TTC549 (cell line): ENCODE data around the gene CHN2.

Source experiments
- FAIRE-seq: peaks from 2 replicates; lab custom pipeline; 2012; peaks lifted over from hg19 to GRCh38; lab: Jason Lieb, UNC

CHN2 gene

DNA sequence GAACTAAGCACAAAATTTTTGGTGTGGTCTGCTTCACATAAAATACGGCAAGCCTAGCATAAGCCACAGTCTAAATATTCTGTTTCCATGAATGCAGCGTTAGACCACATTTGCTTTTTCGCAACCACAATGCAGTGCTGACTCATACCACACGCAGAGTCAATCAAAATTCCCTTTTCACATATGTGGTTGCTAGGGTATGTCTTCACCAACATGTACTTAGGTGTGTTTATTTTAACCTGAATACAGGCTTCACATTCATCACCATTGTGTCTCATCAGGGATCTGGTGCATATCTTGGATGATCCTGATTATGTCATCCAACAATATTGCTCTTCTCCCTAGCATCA is 90.8 kb downstream of the CHN2 start:
- no peak for FAIRE-seq

DNA sequence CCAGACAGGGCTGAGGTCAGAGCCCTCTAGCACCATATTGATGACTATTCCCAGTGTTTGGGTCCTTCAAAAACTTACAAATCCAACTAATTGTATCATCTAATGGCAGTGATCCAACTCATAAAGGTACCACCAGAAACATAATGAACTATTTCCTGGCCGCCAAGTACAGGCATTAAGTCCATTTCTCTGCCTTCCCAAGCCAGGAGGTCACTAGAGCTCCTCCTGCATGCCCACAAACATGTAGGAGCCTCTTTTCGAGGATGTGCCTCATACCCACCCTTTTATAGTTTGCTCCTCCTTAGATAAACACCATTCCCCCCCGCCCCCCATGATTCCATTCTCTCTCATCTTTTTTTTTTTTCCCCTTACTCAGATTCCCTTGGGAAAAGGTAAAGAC is 91.3 kb downstream of the CHN2 start:
- FAIRE-seq, result no peak

DNA sequence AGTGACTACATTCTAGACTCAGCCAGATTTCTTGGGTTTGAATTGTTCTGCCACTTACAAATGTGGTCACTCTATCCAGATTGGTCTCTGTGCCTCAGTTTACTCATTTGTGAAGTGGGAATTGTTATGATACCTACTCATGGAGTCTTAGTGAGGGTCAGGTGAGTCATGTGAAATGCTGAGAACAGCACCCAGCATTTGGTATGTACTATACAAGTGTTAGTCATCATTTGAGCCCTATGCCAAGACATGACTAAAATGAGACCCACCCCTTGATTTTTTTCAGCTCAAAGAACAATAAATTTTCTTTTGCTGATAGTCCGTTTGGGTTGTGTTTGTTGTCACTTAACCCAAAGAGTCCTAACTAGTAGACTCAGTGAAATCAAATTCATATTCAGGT is 92.8 kb downstream of the CHN2 start:
- no peak for FAIRE-seq

DNA sequence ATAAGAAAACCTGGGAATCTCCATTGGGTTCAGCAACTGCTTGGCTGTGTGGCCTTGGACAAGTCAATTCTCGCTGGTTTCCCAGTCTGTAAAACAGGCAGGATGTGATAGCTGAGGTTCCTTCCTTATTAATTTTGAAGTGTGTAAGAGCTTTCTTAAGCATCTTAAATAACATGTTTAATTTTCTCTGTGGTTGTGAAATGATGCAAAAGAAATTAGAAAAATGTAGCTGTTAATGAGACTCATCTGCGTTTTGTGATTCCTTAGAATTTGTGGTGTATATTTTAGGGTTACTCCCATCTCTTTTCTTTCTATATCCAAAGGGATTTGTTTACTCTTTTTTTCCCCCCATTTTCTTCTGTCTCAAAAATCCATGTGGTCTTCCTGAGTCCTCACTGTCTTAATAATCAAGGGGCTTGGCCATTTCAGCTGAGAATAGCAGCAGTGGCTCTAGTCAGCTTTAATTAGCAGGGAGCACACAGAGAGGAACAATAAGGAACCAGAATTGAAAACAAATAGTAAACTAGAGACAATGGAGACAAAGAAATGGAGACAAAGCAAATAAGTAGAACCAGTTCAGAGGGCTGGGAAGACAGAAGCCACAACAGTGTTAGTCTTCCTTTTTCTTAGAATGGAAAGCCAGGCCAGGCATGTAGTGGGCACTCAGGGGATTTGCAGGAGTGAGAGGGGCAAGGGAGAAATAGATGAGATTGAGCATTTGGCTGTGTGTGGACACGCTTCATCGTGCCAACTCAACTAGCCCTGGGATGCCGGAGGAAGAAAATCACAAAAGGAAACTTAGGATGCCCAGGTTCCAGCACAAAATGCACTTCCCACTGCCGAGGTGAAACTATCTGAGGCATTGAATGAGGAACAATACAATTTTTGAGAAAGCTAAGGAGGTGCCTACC is 93.9 kb downstream of the CHN2 start:
- no peak for FAIRE-seq

DNA sequence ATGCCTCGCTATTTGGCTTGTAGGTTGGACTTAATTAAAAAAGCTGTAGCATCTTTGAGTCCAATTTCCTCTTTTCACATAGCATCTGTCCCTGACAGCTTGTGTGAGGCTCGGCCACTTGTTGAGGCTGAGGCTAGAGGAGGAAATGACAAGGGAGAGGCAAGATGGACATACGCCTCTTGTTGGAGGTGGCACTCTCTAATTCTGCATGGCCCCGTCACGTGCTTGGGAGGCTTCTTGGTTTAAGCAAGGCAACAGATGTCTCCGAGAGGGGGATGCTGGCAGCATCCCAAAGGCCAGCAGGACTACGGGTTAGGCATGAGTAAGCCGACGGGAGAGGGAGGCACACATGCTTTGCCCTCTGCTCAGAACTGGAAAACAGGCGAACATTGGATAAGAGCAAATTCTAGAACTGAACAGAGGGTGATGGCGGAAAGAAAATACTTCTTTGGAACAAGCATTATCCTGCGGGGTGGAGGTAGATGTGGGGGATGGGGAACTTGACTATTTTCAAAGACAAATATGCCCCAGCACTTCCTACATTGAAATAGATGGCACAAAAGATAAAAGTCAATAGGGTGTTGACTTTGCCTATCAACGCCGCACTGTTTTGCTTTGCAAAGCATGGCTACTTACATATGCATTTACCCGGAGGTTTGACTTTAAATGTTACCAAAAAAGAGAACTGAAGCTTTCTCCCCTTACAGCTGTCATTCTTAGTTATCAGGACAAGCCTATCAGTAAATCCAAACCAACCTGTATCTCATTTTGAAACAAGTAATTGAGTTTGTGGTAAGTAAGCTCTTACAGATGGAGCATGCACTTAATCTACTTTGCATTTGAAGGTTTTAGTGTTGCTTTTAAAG is 94.8 kb downstream of the CHN2 start:
- FAIRE-seq, result no peak

DNA sequence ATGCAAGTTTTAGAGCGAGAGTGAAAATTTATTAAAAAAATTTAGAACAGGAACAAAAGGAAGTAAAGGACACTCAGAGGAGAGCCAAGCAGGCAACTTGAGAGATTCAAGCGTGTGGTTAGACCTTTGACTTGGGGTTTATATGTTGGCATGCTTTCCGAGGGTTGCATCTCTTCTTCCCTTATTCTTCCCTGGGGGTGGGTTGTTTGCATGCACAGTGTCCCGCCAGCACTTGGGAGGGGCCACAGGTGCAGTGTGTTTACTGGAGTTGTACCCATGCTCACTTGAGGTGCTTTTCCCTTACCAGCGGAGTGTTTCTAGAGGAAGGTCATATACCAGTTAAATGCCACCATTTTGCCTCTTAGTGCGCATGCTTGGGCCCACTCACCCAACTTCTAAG is 96.3 kb downstream of the CHN2 start:
- FAIRE-seq, result no peak

DNA sequence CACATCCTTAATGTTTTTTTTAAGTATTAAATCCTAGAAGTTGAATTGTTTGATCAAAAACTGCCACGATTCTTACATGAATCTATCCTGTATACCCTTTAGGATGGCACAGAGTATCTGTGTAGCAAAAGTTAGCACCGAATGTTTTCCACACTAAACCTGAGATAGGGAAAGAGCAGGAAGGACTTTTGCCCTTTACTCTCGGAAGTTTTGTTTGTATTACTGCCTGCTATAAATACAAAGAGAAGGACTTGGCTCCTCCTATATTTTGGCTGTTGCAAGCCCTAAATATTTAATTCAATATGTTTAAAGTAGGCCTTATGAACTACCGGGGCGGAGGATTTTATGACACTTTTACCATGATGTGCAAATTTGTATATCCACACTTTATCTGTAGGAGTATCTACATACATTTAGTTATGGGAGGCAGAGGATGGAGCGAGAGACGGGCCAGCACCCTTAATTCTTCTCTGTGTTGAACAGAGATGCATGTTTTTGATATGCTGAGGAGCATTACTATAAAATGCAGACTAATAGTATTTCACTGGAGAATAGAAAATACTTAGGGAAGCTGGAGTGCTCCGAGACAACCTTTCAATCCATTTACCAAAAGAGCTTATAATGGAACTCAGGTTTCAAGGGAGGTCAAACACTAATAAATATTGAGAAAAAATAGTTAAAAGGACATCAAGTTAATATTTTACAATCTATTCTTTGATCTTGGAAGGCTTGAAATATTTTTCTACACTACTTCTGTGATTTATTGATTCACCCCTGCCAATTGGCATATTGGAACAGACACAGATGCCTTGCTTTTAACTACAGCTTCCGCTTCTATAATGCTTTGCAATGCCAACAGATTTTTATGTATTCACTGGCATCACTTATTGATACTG is 97.4 kb downstream of the CHN2 start:
- no peak for FAIRE-seq

DNA sequence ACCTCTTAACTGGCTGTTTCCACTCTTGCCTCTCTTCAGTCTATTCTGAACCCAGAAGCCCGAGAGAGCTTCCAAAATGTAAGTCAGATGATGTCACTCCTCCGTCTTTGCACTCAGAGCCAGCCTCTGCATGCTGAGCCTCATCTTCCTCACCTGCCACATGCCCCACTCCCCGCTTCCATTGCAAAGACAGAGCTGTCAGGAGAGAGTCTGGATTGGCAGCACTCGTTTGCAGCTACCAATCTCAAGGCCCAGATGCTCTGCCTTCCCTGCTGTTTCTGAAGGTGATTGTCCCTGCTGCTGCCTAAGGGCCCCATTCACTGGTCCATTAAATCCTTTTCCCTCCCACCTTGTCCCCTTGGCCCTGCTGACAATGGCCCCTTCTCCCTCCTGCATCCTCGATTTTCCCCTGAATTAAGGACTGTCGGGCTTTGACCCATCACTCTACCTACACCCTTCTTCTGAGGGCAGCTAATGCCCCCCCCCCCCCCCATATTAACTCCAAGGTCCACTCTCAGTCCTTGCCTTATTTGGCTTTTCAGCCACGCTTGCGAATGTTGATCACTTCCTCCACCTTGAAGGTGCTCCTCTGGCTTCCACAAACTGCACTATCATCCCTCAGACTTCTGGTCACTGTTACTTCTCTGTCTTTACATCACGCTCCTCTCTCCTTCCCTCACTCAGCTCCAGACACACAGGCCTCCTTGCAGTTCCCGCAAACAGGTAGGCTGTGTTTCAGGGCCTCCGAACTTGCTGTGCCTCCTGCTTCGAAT is 98.5 kb downstream of the CHN2 start:
- FAIRE-seq, result no peak

DNA sequence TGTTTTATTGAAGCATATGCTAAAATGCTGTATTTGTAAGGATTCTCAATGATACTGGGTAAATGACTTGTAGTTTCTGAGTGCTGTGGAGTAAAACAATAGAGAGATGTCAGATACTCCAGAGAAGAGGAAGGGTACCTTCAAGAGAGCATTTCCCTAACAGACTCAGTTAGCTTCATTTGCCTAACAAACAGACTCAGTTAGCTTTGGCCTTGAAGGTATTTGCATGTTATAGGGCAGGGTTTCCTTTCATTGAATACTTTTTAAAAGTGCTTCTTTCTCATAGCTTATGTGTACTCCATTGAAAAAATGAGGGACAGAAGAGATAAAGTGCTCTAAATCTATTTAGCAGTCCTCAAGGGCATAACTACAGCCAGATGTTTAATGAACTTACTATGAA is 101.8 kb downstream of the CHN2 start:
- no peak for FAIRE-seq

DNA sequence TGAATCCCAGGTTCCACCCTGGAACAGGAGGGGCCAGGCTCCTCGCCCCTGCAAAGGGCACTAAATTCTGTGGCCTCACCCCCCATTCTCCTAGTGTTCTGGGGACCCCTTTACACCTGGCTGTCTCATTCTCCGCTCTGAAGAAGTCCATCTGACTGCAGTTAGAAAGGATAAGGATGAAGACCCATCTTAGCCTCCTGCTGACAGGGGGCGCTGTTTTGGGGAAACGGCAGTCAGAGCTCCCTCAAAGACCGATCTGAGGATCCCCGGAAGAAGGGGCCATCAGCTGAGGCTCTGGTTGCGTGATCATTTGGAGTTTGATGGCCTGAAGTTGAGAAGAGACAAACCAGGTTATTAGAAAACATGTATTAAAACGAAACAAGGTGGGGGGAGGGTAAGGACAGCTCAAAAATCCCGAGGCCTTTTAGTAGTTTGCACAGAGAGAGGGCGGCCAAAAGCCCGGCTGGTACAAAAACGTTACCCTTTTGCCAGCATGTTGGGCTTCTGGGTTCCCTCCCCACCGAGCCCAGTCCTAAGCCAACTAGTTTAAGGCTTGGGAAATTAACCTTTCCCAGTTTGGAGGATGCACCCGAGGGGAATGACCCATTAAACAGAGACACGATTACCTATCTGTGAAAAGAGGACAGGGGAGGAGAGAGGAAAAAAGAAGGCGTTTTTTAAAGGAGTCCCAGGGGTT is 102.8 kb downstream of the CHN2 start:
- no peak for FAIRE-seq

DNA sequence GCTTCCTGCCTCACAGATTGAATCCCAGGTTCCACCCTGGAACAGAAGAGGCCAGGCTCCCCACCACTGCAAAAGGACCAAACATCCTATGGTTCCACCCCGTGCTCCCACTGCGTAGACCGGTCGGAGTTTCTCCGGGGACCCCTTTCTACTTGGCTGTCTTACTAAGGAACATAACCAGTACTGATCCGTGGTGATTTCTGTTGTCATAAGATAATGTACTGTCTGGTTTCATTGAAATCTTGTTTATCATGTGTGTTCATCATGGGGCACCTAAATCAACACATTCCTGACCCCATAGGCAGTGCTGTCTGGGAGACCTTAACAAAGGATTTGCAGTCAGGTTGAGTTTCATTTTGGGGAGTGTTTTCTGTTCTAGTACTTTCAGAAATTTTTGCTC is 104.5 kb downstream of the CHN2 start:
- FAIRE-seq, result no peak

DNA sequence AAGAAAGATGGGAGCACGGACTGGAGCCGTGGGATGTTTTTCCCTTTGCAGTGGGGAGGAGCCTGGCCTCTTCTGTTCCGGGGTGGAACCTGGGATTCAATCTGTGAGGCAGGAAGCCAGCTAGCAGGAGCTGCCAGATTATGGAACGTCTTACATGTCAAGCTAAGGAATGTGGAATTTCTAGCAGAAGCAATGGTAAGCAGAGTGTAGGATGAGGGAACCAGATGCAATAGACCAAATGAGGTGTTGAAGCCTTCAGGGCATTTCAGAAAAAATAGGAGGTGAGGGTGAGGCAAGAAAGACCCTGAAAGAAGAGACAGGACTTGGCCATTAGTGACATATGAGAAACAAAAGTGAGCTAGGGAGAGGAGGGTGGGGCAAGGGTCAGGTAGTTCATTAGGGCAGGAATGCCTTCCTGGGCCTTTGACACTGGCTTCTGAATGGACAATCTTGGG is 105.5 kb downstream of the CHN2 start:
- no peak for FAIRE-seq

DNA sequence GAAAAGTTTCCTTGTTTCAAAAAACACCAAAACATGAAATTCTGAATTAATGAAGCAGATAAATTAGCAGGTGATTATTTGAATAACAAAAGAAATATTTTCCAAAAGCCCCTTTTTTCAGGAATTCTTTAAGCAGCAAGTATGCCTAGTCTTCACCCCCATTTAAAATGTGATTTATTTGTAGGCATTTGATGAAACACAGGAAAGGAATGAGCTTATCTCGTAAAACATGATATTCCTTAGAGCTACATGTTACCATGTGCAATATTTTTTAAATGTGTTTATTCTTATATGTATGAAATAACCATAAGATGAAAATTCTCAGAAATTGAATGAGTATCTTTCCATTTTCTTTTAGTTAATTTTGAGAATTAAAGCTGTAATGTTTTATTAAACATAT is 106.1 kb downstream of the CHN2 start:
- no peak for FAIRE-seq

DNA sequence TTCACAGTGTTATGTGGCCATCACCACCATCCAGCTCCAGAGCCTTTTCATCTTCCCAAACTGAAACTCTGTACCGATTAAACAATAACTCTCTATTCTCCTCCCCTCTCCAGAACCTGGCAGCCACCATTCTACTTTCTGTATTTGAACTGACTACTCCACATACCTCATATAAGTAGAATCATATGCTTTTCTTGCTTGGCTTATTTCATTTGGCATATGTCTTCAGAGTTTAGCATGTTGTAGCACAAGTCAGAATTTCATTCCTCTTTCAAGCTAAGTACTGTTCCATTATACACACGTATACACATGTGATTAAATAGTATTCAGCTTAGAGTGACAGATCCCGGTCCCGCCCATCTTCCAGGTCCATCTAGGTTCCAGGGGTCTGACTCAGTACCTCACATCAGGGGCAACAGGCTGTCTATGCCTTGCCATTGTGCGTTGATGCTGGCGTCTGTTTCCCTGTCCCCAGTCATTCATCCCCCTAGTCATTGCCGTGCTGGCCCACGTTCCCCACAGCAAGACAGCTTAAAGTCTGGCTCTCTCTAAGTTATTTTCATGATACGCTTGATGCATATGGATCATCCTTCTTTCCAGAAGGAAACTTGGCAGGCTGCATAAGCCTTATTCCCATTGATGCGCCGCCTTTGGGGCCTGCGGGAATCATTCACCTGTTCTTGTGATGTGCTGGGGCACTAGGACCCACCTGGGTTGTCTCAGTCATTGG is 108.3 kb downstream of the CHN2 start:
- no peak for FAIRE-seq

DNA sequence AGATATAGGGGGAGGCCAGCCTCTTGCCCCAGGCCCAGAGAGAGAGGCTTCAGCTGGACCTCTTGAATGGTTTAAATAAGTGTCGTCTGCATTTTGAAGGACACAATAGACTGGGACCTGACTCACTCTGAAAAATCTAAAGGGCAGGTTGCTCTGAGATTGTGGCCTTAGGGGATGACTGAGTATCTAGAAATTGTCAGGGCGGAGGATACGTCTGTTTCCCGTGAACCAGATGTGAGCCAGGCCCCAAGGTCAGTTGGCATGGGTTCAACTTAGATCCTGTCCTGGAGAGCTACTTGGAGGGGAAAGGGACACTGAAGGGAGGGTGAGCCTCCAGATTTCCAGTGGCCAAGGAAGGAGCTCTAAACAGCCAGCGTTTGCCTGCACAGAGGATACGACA is 110.2 kb downstream of the CHN2 start:
- FAIRE-seq, result no peak

DNA sequence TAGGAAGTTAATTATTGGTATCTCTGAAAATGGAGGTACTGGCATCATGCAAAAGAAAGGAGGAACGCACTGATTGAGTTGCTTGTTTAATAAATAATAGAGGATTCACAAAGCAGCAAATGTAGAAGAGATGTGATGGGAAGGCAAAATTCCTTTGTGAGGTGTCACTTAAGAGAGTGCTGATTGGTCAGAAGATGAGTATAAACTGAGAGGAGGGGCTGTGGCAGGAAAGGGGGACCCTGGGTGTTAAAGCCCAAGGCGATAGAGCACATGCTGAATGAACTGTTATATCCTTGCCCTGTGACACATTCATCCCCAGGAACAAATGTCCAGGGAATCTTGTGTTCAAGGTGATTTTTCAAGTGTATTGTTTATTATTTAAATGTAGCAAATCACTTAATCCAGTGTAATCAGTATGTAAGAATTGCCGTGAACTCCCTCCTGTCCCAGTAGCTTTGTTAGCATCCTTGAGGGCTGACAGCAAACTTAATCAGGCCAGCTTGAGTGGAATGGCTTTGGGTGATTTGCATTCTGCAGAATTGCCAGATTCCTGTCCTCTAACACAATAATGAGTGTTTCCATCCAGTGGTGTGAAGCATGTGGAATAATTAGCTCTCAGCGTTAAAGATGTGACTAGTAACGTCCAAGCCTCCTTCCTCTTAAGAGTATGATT is 111.9 kb downstream of the CHN2 start:
- no peak for FAIRE-seq

DNA sequence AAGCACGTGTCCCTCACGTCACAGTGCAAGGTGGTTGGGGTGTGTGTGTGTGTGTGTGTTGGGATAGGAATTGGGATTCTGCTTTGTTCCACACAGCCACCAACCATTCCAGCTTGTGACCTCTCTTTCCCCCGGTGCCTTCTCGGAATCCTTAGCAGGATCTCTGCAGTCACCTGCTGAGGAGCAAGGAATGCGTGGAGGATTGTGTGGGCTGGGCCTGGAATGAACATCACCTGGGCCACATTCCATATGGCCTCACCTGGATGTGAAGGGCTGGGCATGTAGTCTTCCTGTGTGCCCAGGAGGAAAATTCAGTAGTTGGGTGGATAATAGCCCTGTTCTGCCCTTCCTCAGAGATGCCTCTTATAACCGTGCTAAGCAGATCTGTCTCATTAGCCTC is 113.8 kb downstream of the CHN2 start:
- FAIRE-seq, result no peak

DNA sequence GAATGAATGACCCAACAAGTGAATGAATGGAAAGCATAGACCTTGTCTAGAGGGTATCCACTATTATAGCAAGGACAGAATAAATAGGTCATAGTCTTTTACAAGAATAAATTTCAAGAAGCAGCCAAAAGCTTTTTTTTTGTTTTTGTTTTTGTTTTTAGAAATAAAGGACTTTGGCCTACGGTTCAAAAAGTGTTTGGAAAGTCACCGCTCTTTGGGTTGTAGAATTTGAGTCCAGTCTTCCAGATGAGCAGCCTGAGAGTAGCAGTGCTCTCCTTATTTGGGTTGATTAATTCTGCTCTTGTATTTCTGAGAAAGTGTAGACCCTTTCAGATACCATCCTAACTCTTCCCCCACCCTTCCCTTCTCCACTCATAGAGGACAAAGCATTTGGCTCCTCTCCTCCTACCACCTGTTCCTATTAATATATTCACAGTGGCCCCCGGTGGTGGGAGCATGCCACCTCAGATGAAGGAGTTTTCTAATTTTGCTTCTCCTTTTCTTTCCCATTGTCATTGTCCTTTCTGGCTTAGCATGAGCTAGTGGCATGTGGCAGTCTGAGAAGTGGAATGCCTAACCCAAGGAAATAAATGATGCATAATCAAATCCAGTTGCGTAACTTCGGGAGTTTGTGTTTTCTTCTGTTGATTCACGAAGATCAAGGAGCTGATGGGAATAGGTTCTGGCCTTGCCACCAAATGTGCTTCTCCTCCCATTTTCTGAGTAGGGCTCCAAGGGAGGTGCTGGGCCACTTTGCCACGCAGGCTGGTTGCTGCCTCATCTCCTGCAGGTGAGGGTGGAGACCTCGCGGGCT is 114.7 kb downstream of the CHN2 start:
- no peak for FAIRE-seq

DNA sequence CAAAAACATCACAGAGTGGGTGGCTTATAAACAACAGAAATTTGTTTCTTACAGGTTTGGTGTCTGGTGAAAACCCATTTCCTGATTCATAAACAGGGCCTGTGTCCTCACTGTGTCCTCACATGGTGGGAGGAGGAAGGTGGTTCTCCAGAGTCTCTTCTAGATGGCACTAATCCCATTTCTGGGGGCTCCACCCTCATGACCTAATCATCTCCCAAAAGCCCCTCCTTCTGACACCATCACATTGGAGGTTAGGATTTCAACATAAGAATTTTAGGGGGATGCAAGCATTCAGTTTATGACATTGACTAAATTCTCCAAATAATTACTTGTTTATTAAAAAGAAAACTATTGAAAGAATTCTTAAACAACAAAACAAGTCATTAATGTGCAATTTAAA is 116.0 kb downstream of the CHN2 start:
- no peak for FAIRE-seq
